NCI-H2029 treated with DMSO at 0.1 percent for 48 hours (cell line): ENCODE data around the gene FBXL15.
"Not testable (repeated sequence)": the region's sequence is repeated elsewhere in the genome, so short reads cannot be mapped to it uniquely, and the experiment has no call there.

Source experiments
- DNase-seq: peaks from one replicate; lab custom pipeline; 2025; lab: John Stamatoyannopoulos, UW

FBXL15 gene

GRCh38 chr10:102431452-102432124 is 11.0 kb downstream of the FBXL15 start:
- no peak for DNase-seq

GRCh38 chr10:102432162-102432950 is 11.7 kb downstream of the FBXL15 start, which contains the start of gene CUEDC2:
TSS of gene CUEDC2 (minus strand) at chr10:102432574. CDS start at chr10:102425188, 7,386 bp downstream.
- DNase-seq = peak; percentile 57

- DNase-seq = no peak
These were observed 13.0 kb downstream of the FBXL15 start for GRCh38 chr10:102433619-102434046.

- no peak for DNase-seq
These were observed 13.9 kb downstream of the FBXL15 start for GRCh38 chr10:102434394-102435132.

GRCh38 chr10:102435133-102435497 is 14.5 kb downstream of the FBXL15 start:
- DNase-seq = no peak

GRCh38 chr10:102435529-102436233 is 15.0 kb downstream of the FBXL15 start:
- no peak for DNase-seq

- DNase-seq = no peak
These were observed 15.7 kb downstream of the FBXL15 start for GRCh38 chr10:102436312-102436711.

GRCh38 chr10:102437515-102437914 is 16.9 kb downstream of the FBXL15 start:
- DNase-seq = no peak

- no peak for DNase-seq
These were observed 17.7 kb downstream of the FBXL15 start for GRCh38 chr10:102438374-102438773.

GRCh38 chr10:102444851-102445250 is 24.2 kb downstream of the FBXL15 start:
- DNase-seq = no peak

- no peak for DNase-seq
These were observed 28.9 kb downstream of the FBXL15 start for GRCh38 chr10:102449321-102450123.

- DNase-seq = no peak
These were observed 29.4 kb downstream of the FBXL15 start for GRCh38 chr10:102450124-102450373.

GRCh38 chr10:102450374-102451104 is 29.9 kb downstream of the FBXL15 start:
- DNase-seq = peak; percentile 10

- DNase-seq = no peak
These were observed 30.7 kb downstream of the FBXL15 start, which contains the start of gene C10orf95 for GRCh38 chr10:102451105-102451969. TSS of gene C10orf95 (minus strand) at chr10:102451543. CDS start at chr10:102451093, 450 bp downstream.

- no peak for DNase-seq
These were observed 32.2 kb downstream of the FBXL15 start for GRCh38 chr10:102452672-102453340.

- no peak for DNase-seq
These were observed 32.9 kb downstream of the FBXL15 start for GRCh38 chr10:102453502-102453901.

GRCh38 chr10:102454662-102455487 is 34.2 kb downstream of the FBXL15 start:
- not testable (repeated sequence) for DNase-seq

GRCh38 chr10:102455893-102456471 is 35.3 kb downstream of the FBXL15 start:
- DNase-seq = no peak
